Endodermal cell (in vitro differentiated cells): ENCODE data around the gene CXCL17. TPM values are rescaled to one million over a fixed set of nuclear protein-coding genes. Genes with fewer than 3 reads are reported as not detected.
A peak's percentile ranks its signal among the peaks of the same experiment; 100 is the strongest.

Source experiments
- DNase-seq: peaks from one replicate; pipeline ENCODE4 v3.0.0-alpha.2; 2017
- H3K27ac ChIP-seq: 2 replicates; pipeline ENCODE4 v1.5.1; 2013; ENCODE audit warnings: mild to moderate bottlenecking, low read depth, low read length, moderate library complexity
- H3K27me3 ChIP-seq: 2 replicates; pipeline ENCODE4 v1.6.1; 2013; ENCODE audit warnings: mild to moderate bottlenecking, low read length, moderate library complexity; ENCODE audit not compliant: insufficient read depth, control insufficient read depth, poor library complexity, severe bottlenecking
- H3K36me3 ChIP-seq: 2 replicates; pipeline ENCODE4 v1.7.0; 2013; ENCODE audit warnings: mild to moderate bottlenecking, low read length, moderate library complexity; ENCODE audit not compliant: control insufficient read depth, insufficient read depth
- H3K4me1 ChIP-seq: one replicate; pipeline ENCODE4 v1.7.0; 2013; ENCODE audit warnings: low read length; ENCODE audit not compliant: control insufficient read depth, insufficient read depth
- H3K4me3 ChIP-seq: 2 replicates; pipeline ENCODE4 v1.5.1; 2013; ENCODE audit warnings: mild to moderate bottlenecking, low read length, moderate library complexity
- H3K9ac ChIP-seq: 2 replicates; pipeline ENCODE4 v1.6.1; 2013; ENCODE audit warnings: mild to moderate bottlenecking, low read length, moderate library complexity; ENCODE audit not compliant: poor library complexity, severe bottlenecking; ENCODE audit errors: extremely low read depth
- H3K9me3 ChIP-seq: 2 replicates; pipeline ENCODE4 v1.6.1; 2013; ENCODE audit warnings: mild to moderate bottlenecking, low read length, moderate library complexity; ENCODE audit not compliant: control insufficient read depth
- H3K27ac Mint-ChIP-seq: 2 replicates; pipeline ENCODE4 v1.8.0; 2020; ENCODE audit warnings: mixed read lengths
- H3K27me3 Mint-ChIP-seq: 2 replicates; pipeline ENCODE4 v1.8.0; 2021; ENCODE audit warnings: mild to moderate bottlenecking, mixed read lengths; ENCODE audit not compliant: insufficient read depth
- H3K36me3 Mint-ChIP-seq: 2 replicates; pipeline ENCODE4 v1.8.0; 2020; ENCODE audit warnings: low read depth, mixed read lengths
- H3K4me1 Mint-ChIP-seq: 2 replicates; pipeline ENCODE4 v1.8.0; 2020; ENCODE audit warnings: mixed read lengths
- H3K4me3 Mint-ChIP-seq: 2 replicates; pipeline ENCODE4 v1.8.0; 2020; ENCODE audit warnings: mild to moderate bottlenecking, moderate library complexity, mixed read lengths
- H3K9me3 Mint-ChIP-seq: 2 replicates; pipeline ENCODE4 v1.8.0; 2020; ENCODE audit warnings: mild to moderate bottlenecking, mixed read lengths
- CTCF ChIP-seq: fragments of 200-600 bp; sonication (generic); conservative IDR thresholded peaks from 2 replicates; pipeline ENCODE4 v1.5.0; 2021; ENCODE audit warnings: antibody characterized with exemption, mild to moderate bottlenecking
- WGBS, 2 experiments: methylation state at CpG; one replicate each; pipeline versions ENCODE4 v1.1.5 to v1.1.7; 2013; ENCODE audit warnings: missing lambda C conversion rate in 2 of 2, mixed read lengths in 1 of 2; ENCODE audit not compliant: insufficient coverage in 1 of 2, insufficient read length in 1 of 2; 5-methylcytosine and 5-hydroxymethylcytosine counted together
- total RNA-seq, 2 donors: library from RNA; stranded (reverse); fragmentation: NEBNext Ultra II Directional in 1 of 2; extraction: Animal tissue kit (Norgen Biotek cat#: 25700) in 1 of 2; gene quantifications; 2 replicates in 1 of 2; 3 replicates in 1 of 2; pipeline ENCODE4 v1.2.1, GENCODE V29; 2021

Gene CXCL17
- total RNA-seq, 2 donors from 2014 or later = 0.37 TPM; not detected in 1

GRCh38 chr19:42388851-42389489 lies 53.8 kb downstream of the CXCL17 start:
- TF ChIP-seq CTCF = no peak
- no peaks in the 10 kb centered on the region for H3K9me3 Mint-ChIP-seq
- Histone ChIP-seq H3K36me3 (no peaks in the 10 kb centered on the region), H3K27me3 (peaks cover 24% of the 10 kb centered on the region), H3K9ac (no peak overlapping the region), H3K4me3 (no peak overlapping the region), H3K27ac (no peak overlapping the region), H3K4me1 (peaks cover 4% of the 10 kb centered on the region), H3K9me3 (no peaks in the 10 kb centered on the region)
- WGBS, 2 experiments = 89% methylated on average over 7 to 19 of the region's 20 CpGs
- peaks cover 4% of the 10 kb centered on the region for H3K4me1 Mint-ChIP-seq
- H3K27ac Mint-ChIP-seq = no peak overlapping the region
- DNase-seq = no peak
- no peaks in the 10 kb centered on the region for H3K36me3 Mint-ChIP-seq
- no peak overlapping the region for H3K4me3 Mint-ChIP-seq
- peaks cover 49% of the 10 kb centered on the region for H3K27me3 Mint-ChIP-seq

GRCh38 chr19:42386974-42387707 lies 55.6 kb downstream of the CXCL17 start:
- peak; percentile 95 for DNase-seq
- Mint-ChIP-seq H3K27me3 (peaks cover 43% of the 10 kb centered on the region), H3K9me3 (no peaks in the 10 kb centered on the region), H3K4me3 (peak overlapping the region; percentile 58), H3K27ac (peak overlapping the region; percentile 56), H3K36me3 (no peaks in the 10 kb centered on the region), H3K4me1 (peaks cover 4% of the 10 kb centered on the region)
- peaks cover 4% of the 10 kb centered on the region for H3K4me1 ChIP-seq
- peaks cover 24% of the 10 kb centered on the region for H3K27me3 ChIP-seq
- no peak overlapping the region for H3K27ac ChIP-seq
- peak overlapping the region; percentile 54 for H3K9ac ChIP-seq
- no peaks in the 10 kb centered on the region for H3K36me3 ChIP-seq
- TF ChIP-seq CTCF = peak; percentile 78
- no peaks in the 10 kb centered on the region for H3K9me3 ChIP-seq
- peak overlapping the region; percentile 80 for H3K4me3 ChIP-seq
- 0 to 2% methylated on average over 4 to 46 of the region's 48 CpGs for WGBS, 2 experiments

GRCh38 chr19:42380155-42380554 lies 62.6 kb downstream of the CXCL17 start:
- TF ChIP-seq CTCF = no peak

More at GRCh38 chr19:42380155-42380554, 62.6 kb downstream of the CXCL17 start:
- Mint-ChIP-seq H3K36me3 (peaks cover 9% of the 10 kb centered on the region), H3K9me3 (no peaks in the 10 kb centered on the region), H3K4me1 (no peaks in the 10 kb centered on the region), H3K4me3 (no peak overlapping the region), H3K27me3 (peaks cover 18% of the 10 kb centered on the region), H3K27ac (no peak overlapping the region)
- Histone ChIP-seq H3K36me3 (no peaks in the 10 kb centered on the region), H3K27ac (no peak overlapping the region), H3K9ac (no peak overlapping the region), H3K9me3 (no peaks in the 10 kb centered on the region), H3K4me3 (no peak overlapping the region), H3K27me3 (no peaks in the 10 kb centered on the region), H3K4me1 (no peaks in the 10 kb centered on the region)
- WGBS, 2 experiments = 82 to 92% methylated on average over 4 to 6 of the region's 6 CpGs
- no peak for DNase-seq

Other genes with a start within 250 kb of the CXCL17 start
- 10 to 100 TPM; 25.8 to 28.0 TPM for gene DEDD2, start 225.3 kb downstream of the CXCL17 start, total RNA-seq
- gene ZNF526, start 222.6 kb downstream of the CXCL17 start, total RNA-seq = 10 to 100 TPM; 15.7 to 16.0 TPM
- 10 to 100 TPM; 52.6 to 55.1 TPM for gene GSK3A, start 200.3 kb downstream of the CXCL17 start, total RNA-seq
- 100 to 1,000 TPM; 106 to 138 TPM for gene ERF, start 187.8 kb downstream of the CXCL17 start, total RNA-seq
- 10 to 100 TPM; 48.6 to 57.6 TPM for gene CIC, start 173.7 kb downstream of the CXCL17 start, total RNA-seq
- 1 to 10 TPM; 1.4 to 2.7 TPM for gene PRR19, start 140.8 kb downstream of the CXCL17 start, total RNA-seq
- 10 to 100 TPM; 63.0 to 70.2 TPM for gene PAFAH1B3, start 140.3 kb downstream of the CXCL17 start, total RNA-seq
- gene TMEM145, start 129.6 kb downstream of the CXCL17 start, total RNA-seq = under 1 TPM; 0.38 to 0.42 TPM
- gene MEGF8, start 117.3 kb downstream of the CXCL17 start, total RNA-seq = 10 to 100 TPM; 48.0 to 51.4 TPM
- 1 to 10 TPM; 5.0 to 6.6 TPM for gene CNFN, start 52.6 kb downstream of the CXCL17 start, total RNA-seq
- 1 to 10 TPM; 5.9 to 8.1 TPM for gene LIPE, start 15.6 kb downstream of the CXCL17 start, total RNA-seq
- 1 to 10 TPM; 1.0 to 1.5 TPM for gene CEACAM1, start 85.5 kb upstream of the CXCL17 start, total RNA-seq
- gene CEACAM8, start 152.0 kb upstream of the CXCL17 start, total RNA-seq = not detected